Endodermal cell (in vitro differentiated cells): ENCODE results near the gene CD40. TPM values are rescaled to one million over a fixed set of nuclear protein-coding genes. Genes with fewer than 3 reads are reported as not detected.
A peak's percentile ranks its signal among the peaks of the same experiment; 100 is the strongest.

Source experiments
- DNase-seq: peaks from one replicate; pipeline ENCODE4 v3.0.0-alpha.2; 2017
- H3K27ac ChIP-seq: 2 replicates; pipeline ENCODE4 v1.5.1; 2013; ENCODE audit warnings: mild to moderate bottlenecking, low read depth, low read length, moderate library complexity
- H3K27me3 ChIP-seq: 2 replicates; pipeline ENCODE4 v1.6.1; 2013; ENCODE audit warnings: mild to moderate bottlenecking, low read length, moderate library complexity; ENCODE audit not compliant: insufficient read depth, control insufficient read depth, poor library complexity, severe bottlenecking
- H3K36me3 ChIP-seq: 2 replicates; pipeline ENCODE4 v1.7.0; 2013; ENCODE audit warnings: mild to moderate bottlenecking, low read length, moderate library complexity; ENCODE audit not compliant: control insufficient read depth, insufficient read depth
- H3K4me1 ChIP-seq: one replicate; pipeline ENCODE4 v1.7.0; 2013; ENCODE audit warnings: low read length; ENCODE audit not compliant: control insufficient read depth, insufficient read depth
- H3K4me3 ChIP-seq: 2 replicates; pipeline ENCODE4 v1.5.1; 2013; ENCODE audit warnings: mild to moderate bottlenecking, low read length, moderate library complexity
- H3K9ac ChIP-seq: 2 replicates; pipeline ENCODE4 v1.6.1; 2013; ENCODE audit warnings: mild to moderate bottlenecking, low read length, moderate library complexity; ENCODE audit not compliant: poor library complexity, severe bottlenecking; ENCODE audit errors: extremely low read depth
- H3K9me3 ChIP-seq: 2 replicates; pipeline ENCODE4 v1.6.1; 2013; ENCODE audit warnings: mild to moderate bottlenecking, low read length, moderate library complexity; ENCODE audit not compliant: control insufficient read depth
- H3K27ac Mint-ChIP-seq: 2 replicates; pipeline ENCODE4 v1.8.0; 2020; ENCODE audit warnings: mixed read lengths
- H3K27me3 Mint-ChIP-seq: 2 replicates; pipeline ENCODE4 v1.8.0; 2021; ENCODE audit warnings: mild to moderate bottlenecking, mixed read lengths; ENCODE audit not compliant: insufficient read depth
- H3K36me3 Mint-ChIP-seq: 2 replicates; pipeline ENCODE4 v1.8.0; 2020; ENCODE audit warnings: low read depth, mixed read lengths
- H3K4me1 Mint-ChIP-seq: 2 replicates; pipeline ENCODE4 v1.8.0; 2020; ENCODE audit warnings: mixed read lengths
- H3K4me3 Mint-ChIP-seq: 2 replicates; pipeline ENCODE4 v1.8.0; 2020; ENCODE audit warnings: mild to moderate bottlenecking, moderate library complexity, mixed read lengths
- H3K9me3 Mint-ChIP-seq: 2 replicates; pipeline ENCODE4 v1.8.0; 2020; ENCODE audit warnings: mild to moderate bottlenecking, mixed read lengths
- CTCF ChIP-seq: fragments of 200-600 bp; sonication (generic); conservative IDR thresholded peaks from 2 replicates; pipeline ENCODE4 v1.5.0; 2021; ENCODE audit warnings: antibody characterized with exemption, mild to moderate bottlenecking
- WGBS, 2 experiments: methylation state at CpG; one replicate each; pipeline versions ENCODE4 v1.1.5 to v1.1.7; 2013; ENCODE audit warnings: missing lambda C conversion rate in 2 of 2, mixed read lengths in 1 of 2; ENCODE audit not compliant: insufficient coverage in 1 of 2, insufficient read length in 1 of 2; 5-methylcytosine and 5-hydroxymethylcytosine counted together
- total RNA-seq, 2 donors: library from RNA; stranded (reverse); fragmentation: NEBNext Ultra II Directional in 1 of 2; extraction: Animal tissue kit (Norgen Biotek cat#: 25700) in 1 of 2; gene quantifications; 2 replicates in 1 of 2; 3 replicates in 1 of 2; pipeline ENCODE4 v1.2.1, GENCODE V29; 2021

The CD40 gene
- total RNA-seq, 2 donors from 2014 or later, result 9.0 to 16.4 TPM

GRCh38 chr20:46073024-46073423 is 45.1 kb upstream of the CD40 start:
- H3K4me3 Mint-ChIP-seq, result no peak overlapping the region
- no peaks in the 10 kb centered on the region for H3K9me3 Mint-ChIP-seq
- peaks cover 50% of the 10 kb centered on the region for H3K36me3 ChIP-seq
- H3K27ac Mint-ChIP-seq, result no peak overlapping the region
- peaks cover 25% of the 10 kb centered on the region for H3K36me3 Mint-ChIP-seq
- no peak overlapping the region for H3K9ac ChIP-seq
- H3K9me3 ChIP-seq, result no peaks in the 10 kb centered on the region
- TF ChIP-seq CTCF, result no peak
- peaks cover 30% of the 10 kb centered on the region for H3K4me1 Mint-ChIP-seq
- 89 to 90% methylated on average over 3 of the region's 4 CpGs for WGBS, 2 experiments
- H3K4me1 ChIP-seq, result peaks cover 3% of the 10 kb centered on the region
- H3K27me3 Mint-ChIP-seq, result no peaks in the 10 kb centered on the region
- DNase-seq, result peak; percentile 5
- H3K27me3 ChIP-seq, result no peaks in the 10 kb centered on the region
- H3K4me3 ChIP-seq, result no peak overlapping the region
- no peak overlapping the region for H3K27ac ChIP-seq

GRCh38 chr20:46073443-46073842 is 44.7 kb upstream of the CD40 start:
- peaks cover 50% of the 10 kb centered on the region for H3K36me3 ChIP-seq
- Mint-ChIP-seq H3K27me3 (no peaks in the 10 kb centered on the region), H3K36me3 (peaks cover 24% of the 10 kb centered on the region), H3K9me3 (no peaks in the 10 kb centered on the region), H3K4me3 (no peak overlapping the region), H3K27ac (no peak overlapping the region), H3K4me1 (peaks cover 34% of the 10 kb centered on the region)
- peak; percentile 32 for DNase-seq
- peak overlapping the region; percentile 85 for H3K27ac ChIP-seq
- no peaks in the 10 kb centered on the region for H3K9me3 ChIP-seq
- no peaks in the 10 kb centered on the region for H3K27me3 ChIP-seq
- no peak for TF ChIP-seq CTCF
- 88 to 100% methylated on average over 1 of the region's 3 CpGs for WGBS, 2 experiments
- no peak overlapping the region for H3K4me3 ChIP-seq
- no peak overlapping the region for H3K9ac ChIP-seq
- H3K4me1 ChIP-seq, result peaks cover 3% of the 10 kb centered on the region

- H3K36me3 ChIP-seq, result peaks cover 52% of the 10 kb centered on the region
- Mint-ChIP-seq H3K4me1 (peaks cover 37% of the 10 kb centered on the region), H3K27me3 (no peaks in the 10 kb centered on the region), H3K4me3 (no peak overlapping the region), H3K9me3 (no peaks in the 10 kb centered on the region), H3K36me3 (peaks cover 25% of the 10 kb centered on the region), H3K27ac (no peak overlapping the region)
- TF ChIP-seq CTCF, result no peak
- DNase-seq, result peak; percentile 29
- H3K4me1 ChIP-seq, result peaks cover 3% of the 10 kb centered on the region
- no peak overlapping the region for H3K4me3 ChIP-seq
- no peaks in the 10 kb centered on the region for H3K27me3 ChIP-seq
- no peaks in the 10 kb centered on the region for H3K9me3 ChIP-seq
- H3K9ac ChIP-seq, result no peak overlapping the region
- peak overlapping the region; percentile 85 for H3K27ac ChIP-seq
- WGBS, 2 experiments, result 64% methylated on average over 3 of the region's 3 CpGs; no CpG with 5 or more reads in 1 of the 2 experiments
These were observed 44.1 kb upstream of the CD40 start for GRCh38 chr20:46074006-46074405.
